Adrenal gland (tissue), 12 donors: ENCODE measurements around the gene C1QTNF5. TPM values are rescaled to one million over a fixed set of nuclear protein-coding genes. Genes with fewer than 3 reads are reported as not detected.

Experiments
- DNase-seq, 7 donors: peaks; one replicate each; pipeline ENCODE4 v3.0.0-alpha.2; 2019 to 2020
- H3K27ac ChIP-seq, 5 donors: fragments of 200-600 bp; sonication (generic) in 4 of 5; 1 replicate in 3 of 5; 2 replicates in 2 of 5; pipeline versions ENCODE4 v1.5.1 to v1.8.0; 2016 to 2020; ENCODE audit warnings: mild to moderate bottlenecking in 1 of 5
- H3K27me3 ChIP-seq: fragments of 200-600 bp; 2 replicates; pipeline ENCODE4 v1.8.0; 2021
- H3K36me3 ChIP-seq, 2 donors: fragments of 200-600 bp; replicated peaks in 1 of 2; 1 replicate in 1 of 2; 2 replicates in 1 of 2; pipeline versions ENCODE4 v1.5.1 to v1.8.0; 2018 to 2022
- H3K4me1 ChIP-seq, 2 donors: fragments of 200-600 bp; replicated peaks in 1 of 2; 1 replicate in 1 of 2; 2 replicates in 1 of 2; pipeline versions ENCODE4 v1.5.1 to v1.8.0; 2018 to 2021
- H3K4me3 ChIP-seq, 4 donors: fragments of 200-600 bp; sonication (generic) in 3 of 4; one replicate each; pipeline ENCODE4 v1.5.1; 2016 to 2018
- H3K9me3 ChIP-seq, 3 donors: fragments of 200-600 bp; sonication (generic) in 1 of 3; replicated peaks in 1 of 3; 1 replicate in 2 of 3; 2 replicates in 1 of 3; pipeline versions ENCODE4 v1.5.1 to v1.8.0; 2016 to 2021
- POLR2A ChIP-seq, 2 donors: fragments of 450-650 bp; IDR thresholded peaks; one replicate each; pipeline ENCODE4 v1.6.1; 2017; ENCODE audit warnings: antibody characterized with exemption in 2 of 2, mild to moderate bottlenecking in 2 of 2, moderate library complexity in 1 of 2
- WGBS, 4 donors: extraction: QIAGEN DNeasy Blood & Tissue Kit in 2 of 4; methylation state at CpG; one replicate each; pipeline versions ENCODE4 v1.1.5 to v1.1.7; 2013 to 2017; 5-methylcytosine and 5-hydroxymethylcytosine counted together
- intact Hi-C, 2 donors: fragments of 100-400 bp; cut with DNase I; formaldehyde crosslinking; loops; one replicate each; pipeline versions ENCODE4 v1.14.1 to v1.15.0; 2022 to 2023
- polyA plus RNA-seq, 3 donors: library from polyadenylated mRNA; stranded (reverse); fragments of 200-250 nt in 2 of 3; fragments of 350-450 nt in 1 of 3; fragmentation: Illumina TruSeq in 1 of 3; extraction: RNeasy Lipid Tissue Mini Kit (QIAGEN cat#74804) in 1 of 3; gene quantifications; one replicate each; pipeline ENCODE4 v1.2.3, GENCODE V29; 2013 to 2014
- total RNA-seq, 9 donors: library from RNA; depleted of rRNA in 4 of 9; stranded (reverse); fragments of >200 nt in 4 of 9; fragments of 120-200 nt in 1 of 9; fragmentation: NEBNext Ultra II Directional in 1 of 9; extraction: Animal tissue kit (Norgen Biotek cat#: 25700) in 1 of 9; gene quantifications; one replicate each; pipeline versions ENCODE4 v1.1.0 to v1.2.4, GENCODE V29; 2013 to 2023
- TF ChIP-seq, protein P1 (sequence below), 6 experiments: fragments of 450-650 bp in 4 of 6; fragments of 200-600 bp in 2 of 6; sonication (generic) in 1 of 6; IDR thresholded peaks; 1 replicate in 5 of 6; 2 replicates in 1 of 6; pipeline versions ENCODE4 v1.5.1 to v1.8.0; 2016 to 2021; ENCODE audit warnings: antibody characterized with exemption in 6 of 6, mild to moderate bottlenecking in 2 of 6, moderate library complexity in 1 of 6
- donor health status: healthy with polysubstance abuse.
- donor health status: Bipolar disorder and iron deficiency.
- donor health status: DM: yes; HTN: yes; CAD: no.
- donor health status: DM: no; HTN: no; CAD: no.
- donor health status: DM: no; HTN: no; CAD: no.
- donor health status: DM: yes; HTN: yes; CAD: no.

The C1QTNF5 gene
- total and polyA plus RNA-seq, 12 donors, result 1.8 to 46.9 (median 20.6) TPM

- Histone ChIP-seq H3K27ac (peak overlapping the region in 3 of 5 donors; percentile 31 to 84 (median 68)), H3K36me3 (no peaks in the 10 kb centered on the region), H3K4me1 (peaks cover 20 to 46% of the 10 kb centered on the region in 2 donors), H3K4me3 (no peak overlapping the region), H3K9me3 (no peaks in the 10 kb centered on the region), H3K27me3 (peaks cover 4% of the 10 kb centered on the region)
- TF ChIP-seq, protein P1, sequence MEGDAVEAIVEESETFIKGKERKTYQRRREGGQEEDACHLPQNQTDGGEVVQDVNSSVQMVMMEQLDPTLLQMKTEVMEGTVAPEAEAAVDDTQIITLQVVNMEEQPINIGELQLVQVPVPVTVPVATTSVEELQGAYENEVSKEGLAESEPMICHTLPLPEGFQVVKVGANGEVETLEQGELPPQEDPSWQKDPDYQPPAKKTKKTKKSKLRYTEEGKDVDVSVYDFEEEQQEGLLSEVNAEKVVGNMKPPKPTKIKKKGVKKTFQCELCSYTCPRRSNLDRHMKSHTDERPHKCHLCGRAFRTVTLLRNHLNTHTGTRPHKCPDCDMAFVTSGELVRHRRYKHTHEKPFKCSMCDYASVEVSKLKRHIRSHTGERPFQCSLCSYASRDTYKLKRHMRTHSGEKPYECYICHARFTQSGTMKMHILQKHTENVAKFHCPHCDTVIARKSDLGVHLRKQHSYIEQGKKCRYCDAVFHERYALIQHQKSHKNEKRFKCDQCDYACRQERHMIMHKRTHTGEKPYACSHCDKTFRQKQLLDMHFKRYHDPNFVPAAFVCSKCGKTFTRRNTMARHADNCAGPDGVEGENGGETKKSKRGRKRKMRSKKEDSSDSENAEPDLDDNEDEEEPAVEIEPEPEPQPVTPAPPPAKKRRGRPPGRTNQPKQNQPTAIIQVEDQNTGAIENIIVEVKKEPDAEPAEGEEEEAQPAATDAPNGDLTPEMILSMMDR (IDR thresholded peaks at IDR 0.05), result no peak
- no peak for TF ChIP-seq POLR2A (IDR thresholded peaks at IDR 0.05)
- intact Hi-C loops, result no loop called here
- peak in 1 of 7 donors; percentile 47 for DNase-seq
- WGBS, 4 donors, result 78 to 88% (median 81%) methylated on average over 7 to 8 of the region's 8 CpGs
Observed at GRCh38 chr11:119319136-119319699, 21.5 kb downstream of the C1QTNF5 start.

DNA sequence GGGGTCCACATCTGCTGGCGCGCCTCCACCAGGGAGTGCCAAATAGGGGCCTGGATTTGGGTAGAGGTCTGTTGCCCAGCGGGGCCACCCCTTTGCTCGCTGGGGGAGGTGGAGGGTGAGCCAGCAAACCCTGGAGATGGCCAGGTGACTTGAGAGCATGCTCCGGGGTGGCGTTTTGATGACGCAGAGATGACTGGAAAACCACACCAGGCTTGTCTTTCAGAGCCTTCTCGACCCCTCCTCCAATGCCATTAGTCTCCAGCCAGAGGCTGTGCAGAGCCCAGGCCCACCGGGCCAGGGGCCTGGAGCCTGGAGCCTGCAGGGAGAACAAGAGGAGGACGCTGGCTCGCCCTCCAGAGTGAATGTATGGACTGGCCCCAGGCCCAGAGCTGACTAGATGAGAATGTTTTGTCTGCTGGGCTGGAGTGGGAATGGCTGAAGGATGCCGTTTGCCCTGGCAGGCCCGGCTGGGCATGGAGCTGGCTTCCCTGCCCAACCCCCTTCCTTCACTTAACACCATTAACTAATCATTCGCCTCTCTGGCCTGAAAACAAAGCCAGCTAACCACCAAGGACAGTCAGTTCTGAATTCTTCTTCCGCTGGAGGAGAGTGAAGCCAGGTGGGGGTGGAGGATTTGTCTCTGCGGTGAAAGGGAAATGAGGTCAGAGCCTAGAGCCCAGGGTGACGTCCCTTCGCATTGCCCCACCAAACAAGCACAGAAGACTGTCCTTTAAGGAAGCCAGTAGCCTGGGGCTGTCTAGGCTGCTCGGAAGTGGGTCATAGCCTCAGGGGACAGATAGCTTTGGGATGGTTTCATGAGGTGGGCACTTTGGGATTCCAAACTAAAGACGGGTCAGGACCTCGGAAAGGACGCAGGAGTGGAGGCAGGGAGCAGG is 22.2 kb downstream of the C1QTNF5 start:
- no peaks in the 10 kb centered on the region for H3K36me3 ChIP-seq
- H3K4me3 ChIP-seq, result no peak overlapping the region
- H3K27me3 ChIP-seq, result peaks cover 4% of the 10 kb centered on the region
- WGBS, 4 donors, result 62 to 72% (median 66%) methylated on average over 15 to 22 of the region's 22 CpGs
- peak overlapping the region in 2 of 5 donors; percentile 68 to 84 for H3K27ac ChIP-seq
- H3K9me3 ChIP-seq, result no peaks in the 10 kb centered on the region
- peaks cover 20 to 46% of the 10 kb centered on the region in 2 donors for H3K4me1 ChIP-seq
- intact Hi-C loops, result no loop called here
- peak in 6 of 7 donors; percentile 53 to 82 (median 67) for DNase-seq
- TF ChIP-seq POLR2A (IDR thresholded peaks at IDR 0.05), result peak in 1 of 2 donors; percentile 27
- TF ChIP-seq, protein P1 (IDR thresholded peaks at IDR 0.05), result no peak

- H3K4me1 ChIP-seq, result peaks cover 20 to 46% of the 10 kb centered on the region in 2 donors
- TF ChIP-seq, protein P1 (IDR thresholded peaks at IDR 0.05), result no peak
- no peak for TF ChIP-seq POLR2A (IDR thresholded peaks at IDR 0.05)
- 75 to 83% (median 77%) methylated on average over 9 to 14 of the region's 14 CpGs for WGBS, 4 donors
- intact Hi-C loops, result no loop called here
- peaks cover 4% of the 10 kb centered on the region for H3K27me3 ChIP-seq
- no peak for DNase-seq
- H3K27ac ChIP-seq, result peak overlapping the region in 2 of 5 donors; percentile 68 to 72
- no peaks in the 10 kb centered on the region for H3K36me3 ChIP-seq
- H3K4me3 ChIP-seq, result peak overlapping the region in 1 of 4 donors; percentile 63
- H3K9me3 ChIP-seq, result no peaks in the 10 kb centered on the region
Observed at GRCh38 chr11:119317592-119318239, 23.0 kb downstream of the C1QTNF5 start.
